Transverse colon (tissue), 4 donors: ENCODE measurements around the gene CYP4F2. TPM values are rescaled to one million over a fixed set of nuclear protein-coding genes. Genes with fewer than 3 reads are reported as not detected.
"Not testable (repeated sequence)": the region's sequence is repeated elsewhere in the genome, so short reads cannot be mapped to it uniquely, and the experiment has no call there.

Experiments used
- DNase-seq: peaks from one replicate; pipeline ENCODE4 v3.0.0-alpha.2; 2019
- H3K27ac ChIP-seq, 4 donors: fragments of 200-600 bp; sonication (generic); 2 replicates each; pipeline ENCODE4 v1.5.1; 2016 to 2018; ENCODE audit warnings: inconsistent platforms in 4 of 4
- H3K27me3 ChIP-seq: fragments of 200-600 bp; sonication (generic); 2 replicates; pipeline ENCODE4 v1.5.1; 2017; ENCODE audit warnings: inconsistent platforms
- H3K36me3 ChIP-seq, 4 donors: fragments of 200-600 bp; sonication (generic); 2 replicates each; pipeline ENCODE4 v1.5.1; 2017 to 2019; ENCODE audit warnings: inconsistent platforms in 4 of 4
- H3K4me1 ChIP-seq, 4 donors: fragments of 200-600 bp; sonication (generic); 2 replicates each; pipeline ENCODE4 v1.5.1; 2017 to 2020; ENCODE audit warnings: inconsistent platforms in 4 of 4
- H3K4me3 ChIP-seq, 4 donors: fragments of 200-600 bp; sonication (generic); 1 replicate in 1 of 4; 2 replicates in 3 of 4; pipeline versions ENCODE4 v1.5.1 to v1.6.1; 2017 to 2019; ENCODE audit warnings: inconsistent platforms in 4 of 4
- H3K9me3 ChIP-seq, 2 donors: fragments of 200-600 bp; sonication (generic); 2 replicates each; pipeline ENCODE4 v1.5.1; 2017 to 2019; ENCODE audit warnings: inconsistent platforms in 2 of 2
- EP300 ChIP-seq: sonication (generic); formaldehyde crosslinking; IDR thresholded peaks from one replicate; pipeline ENCODE4 v1.6.1; 2017; ENCODE audit warnings: antibody characterized with exemption, low read depth
- POLR2A ChIP-seq: fragments of 450-650 bp; IDR thresholded peaks from one replicate; pipeline ENCODE4 v1.6.1; 2016; ENCODE audit warnings: antibody characterized with exemption, mild to moderate bottlenecking, moderate library complexity
- POLR2AphosphoS5 ChIP-seq, 3 donors: sonication (generic); formaldehyde crosslinking; IDR thresholded peaks; one replicate each; pipeline ENCODE4 v1.6.1; 2016; ENCODE audit warnings: antibody characterized with exemption in 3 of 3
- WGBS, 2 donors: methylation state at CpG; one replicate each; pipeline ENCODE4 v1.1.5; 2018; ENCODE audit warnings: low coverage in 1 of 2; 5-methylcytosine and 5-hydroxymethylcytosine counted together
- in situ Hi-C, 4 donors: fragments of 200-750 bp; cut with MboI; loops; one replicate each; pipeline versions ENCODE4 v1.15.0 to v1.15.1; 2017; ENCODE audit warnings: low sequenced_read_pairs in 3 of 4, low pct_ligation_motif_present in 1 of 4, low pct_unique_long_range_greater_than_20kb in 1 of 4
- intact Hi-C: fragments of 100-400 bp; cut with DNase I; formaldehyde crosslinking; loops from one replicate; pipeline ENCODE4 v1.15.1; 2023; ENCODE audit warnings: low total_unique reads
- total RNA-seq, 4 donors: library from RNA; depleted of rRNA; stranded (reverse); fragments of >200 nt; gene quantifications; one replicate each; pipeline ENCODE4 v1.1.0, GENCODE V29; 2016
- TF ChIP-seq, protein P1 (sequence below), 5 experiments: fragments of 200-600 bp in 3 of 5; fragments of 450-650 bp in 2 of 5; sonication (generic) in 3 of 5; IDR thresholded peaks; 1 replicate in 2 of 5; 2 replicates in 3 of 5; pipeline ENCODE4 v1.5.1; 2016 to 2017; ENCODE audit warnings: antibody characterized with exemption in 5 of 5, inconsistent platforms in 3 of 5, mild to moderate bottlenecking in 2 of 5, moderate library complexity in 1 of 5

The CYP4F2 gene
- total RNA-seq, 4 donors from 2014 or later, result 24.2 to 166 (median 32.7) TPM

- in situ Hi-C loops, result loop anchor here in 1 of 4 donors (25.0 kb wide), 1 partner anchor 353 kb away; the partner anchor contains the start of genes AP1M1 and FAM32A
- H3K27ac ChIP-seq, H3K36me3 ChIP-seq, H3K27me3 ChIP-seq, H3K4me3 ChIP-seq, H3K9me3 ChIP-seq, intact Hi-C loops, DNase-seq: not testable (repeated sequence)
- 98% methylated on average over 3 of the region's 3 CpGs; no CpG with 5 or more reads in 1 of the 2 donors for WGBS, 2 donors
- H3K4me1 ChIP-seq, result peaks cover 4 to 14% (median 10%) of the 10 kb centered on the region in 4 donors
Measured at GRCh38 chr19:15834232-15834631, 63.6 kb downstream of the CYP4F2 start.

GRCh38 chr19:15831626-15832025 lies 66.2 kb downstream of the CYP4F2 start:
- Histone ChIP-seq H3K27ac (no peak overlapping the region), H3K36me3 (no peaks in the 10 kb centered on the region), H3K27me3 (no peaks in the 10 kb centered on the region), H3K9me3 (no peaks in the 10 kb centered on the region), H3K4me1 (peaks cover 4 to 9% (median 6%) of the 10 kb centered on the region in 4 donors), H3K4me3 (no peak overlapping the region)
- DNase-seq, result no peak
- TF ChIP-seq EP300, result no peak
- no peak for TF ChIP-seq POLR2AphosphoS5 (IDR thresholded peaks at IDR 0.05)
- TF ChIP-seq POLR2A, result no peak
- TF ChIP-seq, protein P1, sequence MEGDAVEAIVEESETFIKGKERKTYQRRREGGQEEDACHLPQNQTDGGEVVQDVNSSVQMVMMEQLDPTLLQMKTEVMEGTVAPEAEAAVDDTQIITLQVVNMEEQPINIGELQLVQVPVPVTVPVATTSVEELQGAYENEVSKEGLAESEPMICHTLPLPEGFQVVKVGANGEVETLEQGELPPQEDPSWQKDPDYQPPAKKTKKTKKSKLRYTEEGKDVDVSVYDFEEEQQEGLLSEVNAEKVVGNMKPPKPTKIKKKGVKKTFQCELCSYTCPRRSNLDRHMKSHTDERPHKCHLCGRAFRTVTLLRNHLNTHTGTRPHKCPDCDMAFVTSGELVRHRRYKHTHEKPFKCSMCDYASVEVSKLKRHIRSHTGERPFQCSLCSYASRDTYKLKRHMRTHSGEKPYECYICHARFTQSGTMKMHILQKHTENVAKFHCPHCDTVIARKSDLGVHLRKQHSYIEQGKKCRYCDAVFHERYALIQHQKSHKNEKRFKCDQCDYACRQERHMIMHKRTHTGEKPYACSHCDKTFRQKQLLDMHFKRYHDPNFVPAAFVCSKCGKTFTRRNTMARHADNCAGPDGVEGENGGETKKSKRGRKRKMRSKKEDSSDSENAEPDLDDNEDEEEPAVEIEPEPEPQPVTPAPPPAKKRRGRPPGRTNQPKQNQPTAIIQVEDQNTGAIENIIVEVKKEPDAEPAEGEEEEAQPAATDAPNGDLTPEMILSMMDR (IDR thresholded peaks at IDR 0.05), result no peak
- in situ Hi-C loops, result loop anchor here in 1 of 4 donors (25.0 kb wide), 1 partner anchor 356 kb away; the partner anchor contains the start of genes AP1M1 and FAM32A
- intact Hi-C loops, result no loop called here
- 82 to 84% methylated on average over 3 to 5 of the region's 5 CpGs for WGBS, 2 donors

DNA sequence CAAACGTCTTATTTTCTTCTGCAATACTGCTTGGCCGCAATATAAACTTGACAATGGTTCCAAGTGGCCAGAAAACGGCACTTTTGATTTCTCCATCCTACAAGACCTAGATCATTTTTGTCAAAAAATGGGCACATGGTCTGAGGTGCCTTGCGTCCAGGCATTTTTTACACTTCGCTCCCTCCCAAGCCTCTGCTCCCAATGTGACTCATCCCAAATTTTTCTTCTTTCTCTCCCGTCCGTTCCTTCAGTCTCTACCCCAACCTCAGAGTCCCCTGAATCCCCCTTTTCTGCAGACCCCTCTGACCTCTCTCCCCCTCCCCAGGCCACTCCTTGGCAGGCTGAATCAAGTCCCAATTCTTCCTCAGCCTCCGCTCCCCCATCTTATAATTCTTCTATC lies 68.1 kb downstream of the CYP4F2 start:
- in situ Hi-C loops (loop anchor here in 1 of 4 donors (25.0 kb wide), 1 partner anchor 358 kb away; the partner anchor contains the start of genes AP1M1 and FAM32A), intact Hi-C loops (no loop called here)
- TF ChIP-seq POLR2A, result no peak
- TF ChIP-seq EP300, result no peak
- TF ChIP-seq, protein P1 (IDR thresholded peaks at IDR 0.05), result no peak
- TF ChIP-seq POLR2AphosphoS5 (IDR thresholded peaks at IDR 0.05), result no peak
- H3K27ac ChIP-seq, result no peak overlapping the region
- H3K4me3 ChIP-seq, result no peak overlapping the region
- 81 to 88% methylated on average over 5 to 8 of the region's 8 CpGs for WGBS, 2 donors
- H3K9me3 ChIP-seq, result no peaks in the 10 kb centered on the region
- no peak for DNase-seq
- peaks cover 0 to 3% (median 0%) of the 10 kb centered on the region in 4 donors for H3K4me1 ChIP-seq
- no peaks in the 10 kb centered on the region for H3K36me3 ChIP-seq
- no peaks in the 10 kb centered on the region for H3K27me3 ChIP-seq

DNA sequence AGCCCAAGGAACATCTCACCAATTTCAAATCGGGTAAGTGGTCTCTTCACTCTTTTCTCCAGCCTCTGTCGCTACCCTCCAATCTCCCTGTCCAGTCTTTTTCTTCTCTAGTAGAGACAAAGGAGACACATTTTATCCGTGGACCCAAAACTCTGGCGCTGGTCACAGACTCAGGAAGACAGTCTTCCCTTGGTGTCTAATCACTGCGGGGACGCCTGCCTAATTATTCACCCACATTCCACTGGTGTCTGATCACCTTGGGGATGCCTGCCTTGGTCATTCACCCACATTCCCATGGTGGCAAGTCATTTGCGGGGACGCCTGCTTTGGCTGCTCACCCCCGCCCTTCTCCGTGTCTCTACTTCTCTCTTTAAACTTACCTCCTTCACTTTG lies 68.6 kb downstream of the CYP4F2 start:
- 89 to 100% methylated on average over 2 to 10 of the region's 10 CpGs for WGBS, 2 donors
- Histone ChIP-seq H3K27me3 (no peaks in the 10 kb centered on the region), H3K36me3 (no peaks in the 10 kb centered on the region), H3K4me1 (peaks cover 0 to 3% (median 0%) of the 10 kb centered on the region in 4 donors), H3K9me3 (no peaks in the 10 kb centered on the region), H3K27ac (no peak overlapping the region), H3K4me3 (no peak overlapping the region)
- in situ Hi-C loops (loop anchor here in 1 of 4 donors (25.0 kb wide), 1 partner anchor 358 kb away; the partner anchor contains the start of genes AP1M1 and FAM32A), intact Hi-C loops (no loop called here)
- no peak for DNase-seq
- TF ChIP-seq EP300, result no peak
- TF ChIP-seq, protein P1 (IDR thresholded peaks at IDR 0.05), result no peak
- no peak for TF ChIP-seq POLR2A
- no peak for TF ChIP-seq POLR2AphosphoS5 (IDR thresholded peaks at IDR 0.05)
